ENCODE results near the gene TRMT11.

The TRMT11 gene

GRCh38 chr6:125961117-125961516 lies 25.2 kb upstream of the TRMT11 start:
- Histone ChIP-seq H3K4me3 (replicated peaks; ENCODE audit: insufficient read depth, low read length) (no peak overlapping the region), H3K27ac (replicated peaks) (no peak overlapping the region), H3K27me3 (ENCODE audit: insufficient read depth, poor library complexity, severe bottlenecking) (no peaks in the 10 kb centered on the region)
- no peak for DNase-seq (ENCODE audit: low read depth in 1 of 2, low spot score in 1 of 2)
- no peak for TF ChIP-seq CTCF (IDR thresholded peaks at IDR 0.05; ENCODE audit: insufficient read depth, low read length)
- TF ChIP-seq GABPA (IDR thresholded peaks at IDR 0.05; ENCODE audit: low read depth): no peak
- TF ChIP-seq SPI1 (IDR thresholded peaks at IDR 0.05; ENCODE audit: borderline replicate concordance, low read depth): no peak
- no peak for TF ChIP-seq POLR2AphosphoS5 (IDR thresholded peaks at IDR 0.05; ENCODE audit: low read depth)
- no peak for TF ChIP-seq REST (IDR thresholded peaks at IDR 0.05; ENCODE audit: insufficient replicate concordance, low read depth)

GRCh38 chr6:125962900-125963497 lies 23.3 kb upstream of the TRMT11 start:
- Histone ChIP-seq H3K27ac (replicated peaks) (no peak overlapping the region), H3K27me3 (ENCODE audit: insufficient read depth, poor library complexity, severe bottlenecking) (no peaks in the 10 kb centered on the region), H3K4me3 (replicated peaks; ENCODE audit: insufficient read depth, low read length) (no peak overlapping the region)
- no peak for TF ChIP-seq POLR2AphosphoS5 (IDR thresholded peaks at IDR 0.05; ENCODE audit: low read depth)
- TF ChIP-seq REST (IDR thresholded peaks at IDR 0.05; ENCODE audit: insufficient replicate concordance, low read depth): no peak
- no peak for TF ChIP-seq SPI1 (IDR thresholded peaks at IDR 0.05; ENCODE audit: borderline replicate concordance, low read depth)
- TF ChIP-seq GABPA (IDR thresholded peaks at IDR 0.05; ENCODE audit: low read depth): no peak
- no peak for TF ChIP-seq CTCF (IDR thresholded peaks at IDR 0.05; ENCODE audit: insufficient read depth, low read length)
- DNase-seq (ENCODE audit: low read depth in 1 of 2, low spot score in 1 of 2): no peak

GRCh38 chr6:125963817-125964216 lies 22.5 kb upstream of the TRMT11 start:
- Histone ChIP-seq H3K27me3 (ENCODE audit: insufficient read depth, poor library complexity, severe bottlenecking) (no peaks in the 10 kb centered on the region), H3K4me3 (replicated peaks; ENCODE audit: insufficient read depth, low read length) (no peak overlapping the region), H3K27ac (replicated peaks) (no peak overlapping the region)
- no peak for TF ChIP-seq POLR2AphosphoS5 (IDR thresholded peaks at IDR 0.05; ENCODE audit: low read depth)
- no peak for TF ChIP-seq GABPA (IDR thresholded peaks at IDR 0.05; ENCODE audit: low read depth)
- TF ChIP-seq CTCF (IDR thresholded peaks at IDR 0.05; ENCODE audit: insufficient read depth, low read length): no peak
- no peak for TF ChIP-seq REST (IDR thresholded peaks at IDR 0.05; ENCODE audit: insufficient replicate concordance, low read depth)
- TF ChIP-seq SPI1 (IDR thresholded peaks at IDR 0.05; ENCODE audit: borderline replicate concordance, low read depth): no peak
- DNase-seq (ENCODE audit: low read depth in 1 of 2, low spot score in 1 of 2): no peak
